ENCODE results near the gene UNK.
"Not testable (repeated sequence)": the region's sequence is repeated elsewhere in the genome, so short reads cannot be mapped to it uniquely, and the experiment has no call there.

The UNK gene

DNA sequence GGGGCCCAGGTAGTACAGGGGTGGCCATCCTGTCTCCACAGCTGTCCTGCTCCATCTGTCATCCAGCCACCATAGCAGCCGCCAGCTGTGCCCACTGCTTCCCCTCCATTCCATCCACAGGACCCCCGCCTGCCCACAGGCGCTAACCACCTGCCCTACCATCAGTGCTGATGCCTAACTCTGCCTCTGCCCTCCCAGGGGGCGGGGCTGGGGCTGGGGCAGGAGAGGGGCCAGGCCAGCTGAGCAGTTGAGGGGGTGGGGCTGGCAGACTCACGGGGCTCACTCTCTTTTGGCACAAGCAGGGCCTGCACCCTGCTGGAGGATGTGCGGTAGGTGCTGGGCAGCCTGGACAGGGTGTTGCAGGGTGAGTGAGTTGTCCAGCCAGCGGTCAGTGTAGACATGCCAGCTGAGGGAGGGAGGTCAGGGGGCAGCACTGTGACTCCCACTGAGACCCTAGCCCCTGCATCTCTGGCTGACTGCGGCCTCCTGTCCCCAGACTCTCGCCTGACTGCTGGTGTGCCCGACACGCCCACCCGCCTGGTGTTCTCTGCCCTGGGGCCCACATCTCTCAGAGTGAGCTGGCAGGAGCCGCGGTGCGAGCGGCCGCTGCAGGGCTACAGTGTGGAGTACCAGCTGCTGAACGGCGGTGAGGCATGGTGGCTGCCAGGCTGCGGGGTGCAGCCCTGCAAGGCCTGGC lies 29.3 kb upstream of the UNK start:
- DNase-seq (ENCODE audit: low spot score), result no peak

DNA sequence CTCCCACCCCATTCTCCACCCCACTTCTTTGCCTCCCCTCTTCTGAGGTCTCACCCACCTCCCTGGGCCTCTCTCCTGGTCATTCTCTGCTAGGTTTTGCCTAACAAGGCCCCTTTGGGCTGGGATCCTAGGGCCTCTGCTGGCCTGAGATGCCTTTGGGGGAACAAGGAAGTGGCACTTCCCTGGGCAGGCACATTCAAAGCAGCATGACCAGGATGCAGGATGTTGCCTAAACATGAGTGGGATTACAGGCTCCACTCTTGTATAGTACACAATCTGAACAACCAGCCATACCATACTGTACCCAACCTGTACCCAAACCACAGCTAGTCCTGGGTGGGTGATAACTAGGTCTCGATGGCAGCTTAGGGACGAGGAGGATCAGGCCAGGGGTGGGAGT lies 28.6 kb upstream of the UNK start:
- DNase-seq (ENCODE audit: low spot score), result no peak

GRCh38 chr17:75756451-75757085 lies 28.0 kb upstream of the UNK start:
- DNase-seq (ENCODE audit: low spot score), result no peak

- DNase-seq (ENCODE audit: low spot score), result no peak
Observed at GRCh38 chr17:75757086-75757681, 27.4 kb upstream of the UNK start.

DNA sequence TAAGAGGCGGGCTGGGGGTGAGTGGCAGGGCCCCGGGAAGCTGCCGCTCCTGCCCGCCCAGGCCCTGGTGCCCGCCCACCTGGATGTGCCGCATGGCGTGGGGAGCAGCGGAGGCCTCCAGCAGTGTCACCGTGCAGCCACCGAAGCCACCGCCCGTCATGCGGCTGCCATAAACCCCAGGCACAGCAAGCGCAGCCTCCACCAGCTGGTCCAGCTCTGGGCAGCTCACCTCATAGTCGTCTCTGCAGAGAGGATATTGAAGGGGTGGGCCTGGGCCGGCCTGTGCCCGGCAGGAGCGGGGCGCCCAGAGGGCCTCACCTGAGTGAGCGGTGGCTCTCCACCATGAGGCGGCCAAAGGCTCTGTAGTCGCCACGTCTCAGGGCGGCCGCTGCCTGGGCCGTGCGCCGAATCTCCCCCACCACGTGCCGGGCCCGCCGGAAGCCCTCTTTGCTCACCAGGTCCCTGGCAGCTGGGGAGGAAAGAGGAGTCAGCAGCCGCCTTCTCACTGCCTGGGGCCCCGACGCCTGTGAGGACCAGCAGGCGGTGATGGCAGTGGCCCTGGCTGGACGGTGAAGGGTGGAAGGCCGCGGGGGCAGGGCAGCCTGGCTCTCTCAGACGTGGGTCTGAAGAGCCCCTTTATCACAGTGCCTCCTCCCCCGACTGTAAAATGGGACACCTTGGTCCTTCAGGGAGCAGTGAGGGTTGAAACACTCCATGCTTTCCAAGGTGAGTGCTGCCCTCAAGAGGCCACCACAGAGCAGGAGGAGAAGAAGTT lies 26.3 kb upstream of the UNK start:
- no peak for DNase-seq (ENCODE audit: low spot score)

DNA sequence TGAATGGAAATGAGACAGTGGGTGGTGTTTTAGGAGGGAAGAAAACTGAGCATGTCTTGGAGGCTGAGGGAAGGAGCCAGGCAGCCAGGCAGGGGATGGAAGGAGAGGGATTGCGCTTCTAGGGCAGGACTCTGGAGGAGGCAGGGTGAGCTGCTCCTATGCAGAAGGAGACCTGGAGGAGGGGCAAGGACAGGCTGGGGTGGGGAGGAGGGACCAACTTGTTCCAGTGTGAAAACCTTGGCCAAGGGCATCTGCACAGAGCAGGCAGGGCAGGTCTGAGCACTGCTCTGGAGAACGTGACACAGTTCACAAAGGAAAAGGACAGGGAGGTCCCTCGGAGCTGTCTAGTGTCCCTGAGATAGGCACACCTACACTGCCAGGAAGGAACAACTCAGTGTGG lies 25.1 kb upstream of the UNK start:
- no peak for DNase-seq (ENCODE audit: low spot score)

DNA sequence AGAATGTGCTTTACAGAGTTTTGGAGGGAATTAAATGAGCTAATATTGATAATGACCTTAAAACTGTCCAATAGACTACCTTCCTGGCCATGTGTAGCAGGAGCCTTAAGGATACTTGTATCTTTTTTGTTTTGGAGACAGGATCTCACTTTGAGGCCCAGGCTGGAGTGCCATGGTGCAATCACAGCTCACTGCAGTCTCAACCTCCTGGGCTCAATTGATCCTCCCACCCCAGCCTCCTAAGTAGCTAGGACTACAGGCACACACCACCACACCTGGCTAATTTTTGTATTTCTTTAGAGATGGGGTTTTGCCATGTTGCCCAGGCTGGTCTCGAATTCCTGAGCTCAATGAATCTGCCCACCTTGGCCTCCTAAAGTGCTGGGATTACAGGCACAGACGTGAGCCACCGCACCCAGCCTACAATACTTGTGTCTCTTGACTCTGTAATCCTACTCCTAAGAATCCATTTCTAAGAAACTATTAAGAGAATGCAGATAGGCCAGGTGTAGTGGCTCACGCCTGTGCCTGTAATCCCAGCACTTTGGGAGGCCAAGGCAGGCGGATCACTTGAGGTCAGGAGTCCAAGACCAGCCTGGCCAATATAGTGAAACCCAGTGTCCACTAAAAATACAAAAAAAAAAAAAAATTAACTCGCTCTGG lies 24.5 kb upstream of the UNK start:
- DNase-seq (ENCODE audit: low spot score), result not testable (repeated sequence)

DNA sequence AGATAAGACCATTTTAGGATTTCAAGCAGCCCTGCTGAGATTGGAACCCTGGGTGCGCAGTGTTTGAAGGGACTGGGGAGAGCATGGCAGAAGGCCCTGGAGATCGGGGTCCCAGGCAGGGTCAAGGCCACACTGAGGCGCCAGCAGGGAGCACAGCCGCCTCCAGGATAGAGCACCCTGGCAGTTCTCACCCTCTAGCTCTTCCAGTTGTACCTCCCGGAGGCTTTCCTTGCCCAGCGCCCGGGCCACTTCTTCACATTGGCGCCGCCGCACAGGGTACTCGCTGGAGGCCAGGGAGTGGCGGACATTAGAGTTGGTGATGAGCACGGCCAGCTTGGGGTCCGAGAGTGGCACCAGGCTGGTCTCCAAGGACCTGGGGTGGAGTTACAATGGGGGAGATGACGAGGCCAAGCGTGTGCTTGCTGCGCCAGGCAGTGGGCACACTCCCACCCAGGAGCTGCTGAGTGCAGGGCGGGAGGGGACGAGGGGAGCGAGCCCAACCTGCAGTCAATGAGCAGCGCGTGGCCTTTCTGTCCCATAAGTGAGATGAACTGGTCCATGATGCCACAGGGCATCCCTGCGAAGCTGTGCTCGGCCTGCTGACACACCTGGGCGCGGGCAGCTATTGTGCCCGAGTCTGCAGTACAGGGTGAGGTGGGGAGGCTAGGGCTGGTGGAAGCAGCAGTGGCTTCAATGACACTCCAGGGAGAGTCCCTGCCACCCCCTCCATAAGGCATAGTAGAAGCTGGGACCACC lies 21.9 kb upstream of the UNK start:
- no peak for DNase-seq (ENCODE audit: low spot score)

DNA sequence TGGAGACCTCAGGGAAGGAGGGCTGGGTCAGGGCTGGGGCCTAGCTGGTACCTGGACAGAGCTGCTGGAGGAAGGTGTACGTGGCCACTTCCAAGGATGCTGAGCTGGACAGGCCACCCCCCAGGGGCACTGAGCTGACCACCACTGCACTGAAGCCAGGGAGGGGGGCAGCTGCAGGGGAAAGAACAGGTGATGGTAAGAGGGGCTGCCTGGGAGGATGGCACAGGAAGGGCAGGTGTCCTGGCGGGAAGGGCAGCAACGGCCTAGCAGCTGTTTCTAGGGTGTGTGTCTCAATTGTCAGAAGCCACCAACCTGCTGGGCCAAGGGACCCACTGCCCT lies 21.4 kb upstream of the UNK start:
- DNase-seq (ENCODE audit: low spot score), result no peak

- no peak for DNase-seq (ENCODE audit: low spot score)
Observed at GRCh38 chr17:75763613-75764416, 20.8 kb upstream of the UNK start.

DNA sequence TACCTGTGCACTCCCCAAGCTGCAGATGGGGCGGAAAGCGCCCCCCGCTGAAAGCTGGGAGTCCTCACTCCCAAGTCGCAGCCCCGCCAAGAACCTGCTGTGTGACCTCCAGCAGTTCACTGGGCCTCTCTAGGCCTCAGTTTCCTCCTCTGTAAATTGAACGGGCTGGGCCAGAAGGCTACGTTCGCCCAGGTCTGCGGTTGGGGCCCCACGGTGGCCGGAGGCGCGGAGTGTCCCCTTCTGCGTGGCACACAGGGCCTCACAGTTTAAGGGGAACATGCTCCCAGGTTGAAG lies 20.2 kb upstream of the UNK start:
- DNase-seq (ENCODE audit: low spot score), result no peak

GRCh38 chr17:75764711-75765421 lies 19.7 kb upstream of the UNK start, which contains the start of gene GALK1:
Gene GALK1, minus strand, starts transcription at chr17:75765192. Its CDS starts 56 bp downstream, at chr17:75765136.
- peak; percentile 65 for DNase-seq (ENCODE audit: low spot score)

GRCh38 chr17:75765981-75766380 lies 18.6 kb upstream of the UNK start:
- DNase-seq (ENCODE audit: low spot score), result no peak

DNA sequence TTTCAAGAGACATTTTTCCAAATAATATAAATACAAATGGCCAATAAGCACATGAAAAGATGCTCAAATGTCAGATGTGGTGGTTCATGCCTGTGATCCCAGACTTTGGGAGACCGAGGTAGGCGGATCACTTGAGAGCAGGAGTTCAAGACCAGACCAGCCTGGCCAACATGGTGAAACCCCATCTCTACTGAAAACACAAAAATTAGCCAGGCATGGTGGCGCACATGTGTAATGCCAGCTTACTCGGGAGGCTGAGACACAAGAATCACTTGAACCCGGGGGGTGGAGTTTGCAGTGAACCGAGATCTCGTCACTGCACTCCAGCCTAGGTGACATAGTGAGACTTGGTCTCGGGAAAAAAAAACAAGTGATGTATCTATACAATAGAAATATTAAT lies 16.7 kb upstream of the UNK start:
- no peak for DNase-seq (ENCODE audit: low spot score)

GRCh38 chr17:75769536-75769935 lies 15.1 kb upstream of the UNK start:
- DNase-seq (ENCODE audit: low spot score), result no peak

GRCh38 chr17:75771334-75772281 lies 13.0 kb upstream of the UNK start:
- no peak for DNase-seq (ENCODE audit: low spot score)

GRCh38 chr17:75773121-75773807 lies 11.3 kb upstream of the UNK start:
- no peak for DNase-seq (ENCODE audit: low spot score)

GRCh38 chr17:75773808-75774470 lies 10.7 kb upstream of the UNK start:
- no peak for DNase-seq (ENCODE audit: low spot score)
